GM23338 (cell line): ENCODE data around the gene TTC28. TPM values are rescaled to one million over a fixed set of nuclear protein-coding genes. Genes with fewer than 3 reads are reported as not detected.

ENCODE experiments used
- ATAC-seq: fragments of 200-7000 bp; cut with Tn5 transposase; 3 replicates; pipeline ENCODE4 v1.9.1; 2020
- DNase-seq: peaks from one replicate; pipeline ENCODE4 v3.0.0-alpha.2; 2015; ENCODE audit warnings: low spot score
- H2AFZ ChIP-seq: fragments of 200-600 bp; sonication (generic); 2 replicates; pipeline ENCODE4 v1.8.0; 2016; ENCODE audit warnings: antibody characterized with exemption, mild to moderate bottlenecking, moderate library complexity
- H3F3A ChIP-seq: fragments of 200-600 bp; sonication (generic); replicated peaks from 2 replicates; pipeline ENCODE4 v1.8.0; 2017; ENCODE audit warnings: antibody characterized with exemption, mixed run types, low read depth
- H3K27ac ChIP-seq: fragments of 200-600 bp; sonication (generic); 2 replicates; pipeline ENCODE4 v1.6.1; 2016; ENCODE audit warnings: low read depth
- H3K27me3 ChIP-seq: fragments of 200-600 bp; sonication (generic); 2 replicates; pipeline ENCODE4 v1.8.0; 2016; ENCODE audit warnings: mild to moderate bottlenecking, mixed run types, moderate library complexity; ENCODE audit not compliant: insufficient read depth
- H3K36me3 ChIP-seq: fragments of 200-600 bp; sonication (generic); 2 replicates; pipeline ENCODE4 v1.8.0; 2016; ENCODE audit warnings: mild to moderate bottlenecking; ENCODE audit not compliant: insufficient read depth
- H3K4me1 ChIP-seq: fragments of 200-600 bp; sonication (generic); 2 replicates; pipeline ENCODE4 v1.8.0; 2016; ENCODE audit warnings: mild to moderate bottlenecking, moderate library complexity; ENCODE audit not compliant: insufficient read depth
- H3K4me2 ChIP-seq: fragments of 200-600 bp; sonication (generic); 2 replicates; pipeline ENCODE4 v1.7.1; 2017; ENCODE audit warnings: mixed run types
- H3K4me3 ChIP-seq: fragments of 200-600 bp; sonication (generic); 2 replicates; pipeline ENCODE4 v1.6.1; 2016; ENCODE audit warnings: mixed run types
- H3K79me2 ChIP-seq: fragments of 200-600 bp; sonication (generic); replicated peaks from 2 replicates; pipeline ENCODE4 v1.8.0; 2017; ENCODE audit warnings: mild to moderate bottlenecking; ENCODE audit not compliant: insufficient read depth
- H3K9me2 ChIP-seq: fragments of 200-600 bp; sonication (generic); 2 replicates; pipeline ENCODE4 v1.8.0; 2017; ENCODE audit not compliant: insufficient read depth
- H4K20me1 ChIP-seq: fragments of 200-600 bp; sonication (generic); replicated peaks from 2 replicates; pipeline ENCODE4 v1.8.0; 2017; ENCODE audit warnings: mild to moderate bottlenecking; ENCODE audit not compliant: insufficient read depth
- H3K27ac Mint-ChIP-seq: 2 replicates; pipeline ENCODE4 v1.8.0; 2020; ENCODE audit warnings: inconsistent platforms, mild to moderate bottlenecking, moderate library complexity, mixed read lengths
- H3K27me3 Mint-ChIP-seq: 3 replicates; pipeline ENCODE4 v1.8.0; 2022; ENCODE audit warnings: low read depth, mild to moderate bottlenecking, moderate library complexity, mixed read lengths, inconsistent platforms; ENCODE audit not compliant: insufficient read depth, poor library complexity
- H3K36me3 Mint-ChIP-seq: 3 replicates; pipeline ENCODE4 v1.8.0; 2021; ENCODE audit warnings: low read depth, mild to moderate bottlenecking, inconsistent platforms, moderate library complexity, mixed read lengths
- H3K4me1 Mint-ChIP-seq: 3 replicates; pipeline ENCODE4 v1.8.0; 2020; ENCODE audit warnings: mild to moderate bottlenecking, inconsistent platforms, mixed read lengths
- H3K4me3 Mint-ChIP-seq: 3 replicates; pipeline ENCODE4 v1.8.0; 2021; ENCODE audit warnings: moderate library complexity, mild to moderate bottlenecking, inconsistent platforms, mixed read lengths
- H3K9me3 Mint-ChIP-seq: 3 replicates; pipeline ENCODE4 v1.8.0; 2020; ENCODE audit warnings: moderate library complexity, mild to moderate bottlenecking, inconsistent platforms, mixed read lengths
- CTCF ChIP-seq, 2 experiments: fragments of 200-600 bp in 1 of 2; sonication (generic) in 1 of 2; conservative IDR thresholded peaks; 2 replicates each; pipeline versions ENCODE4 v1.5.1 to v1.6.1; 2016 to 2017; ENCODE audit warnings: antibody characterized with exemption in 2 of 2, low read depth in 2 of 2, mild to moderate bottlenecking in 2 of 2, moderate library complexity in 1 of 2
- ETS1 ChIP-seq: IDR thresholded peaks from 2 replicates; pipeline ENCODE4 v1.6.1; 2016; ENCODE audit warnings: antibody characterized with exemption
- EZH2 ChIP-seq: fragments of 200-600 bp; sonication (generic); IDR thresholded peaks from one replicate; pipeline ENCODE4 v1.8.0; 2017; ENCODE audit warnings: antibody characterized with exemption, mild to moderate bottlenecking, low read depth; ENCODE audit not compliant: unreplicated experiment
- JUNB ChIP-seq: IDR thresholded peaks from one replicate; pipeline ENCODE4 v1.6.1; 2016; ENCODE audit warnings: antibody characterized with exemption; ENCODE audit not compliant: unreplicated experiment
- NANOG ChIP-seq: IDR thresholded peaks from 2 replicates; pipeline ENCODE4 v1.6.1; 2016; ENCODE audit warnings: antibody characterized with exemption, borderline replicate concordance
- POLR2AphosphoS5 ChIP-seq: IDR thresholded peaks from 2 replicates; pipeline ENCODE4 v1.6.1; 2016; ENCODE audit warnings: antibody characterized with exemption, low read depth
- REST ChIP-seq: IDR thresholded peaks from one replicate; pipeline ENCODE4 v1.6.1; 2018; ENCODE audit warnings: antibody characterized with exemption; ENCODE audit not compliant: unreplicated experiment
- STAT1 ChIP-seq: IDR thresholded peaks from one replicate; pipeline ENCODE4 v1.6.1; 2016; ENCODE audit warnings: antibody characterized with exemption; ENCODE audit not compliant: unreplicated experiment
- ZNF331 ChIP-seq: fragments of 250-450 bp; sonication (Bioruptor Pico); IDR thresholded peaks from 2 replicates; pipeline ENCODE4 v1.5.0; 2020; ENCODE audit warnings: low read depth, mild to moderate bottlenecking, moderate library complexity
- ZNF462 ChIP-seq: fragments of 250-450 bp; sonication (Bioruptor Pico); IDR thresholded peaks from 2 replicates; pipeline ENCODE4 v1.5.0; 2020; ENCODE audit warnings: mild to moderate bottlenecking, moderate library complexity
- polyA plus RNA-seq: library from polyadenylated mRNA; unstranded; fragments of >200 nt; fragmentation: Nextera tagmentation; extraction: Ambion mirVana; gene quantifications from 2 replicates; pipeline ENCODE4 v1.2.1, GENCODE V29; 2016
- total RNA-seq: library from RNA; depleted of rRNA; stranded (reverse); fragments of >200 nt; shearing (Covaris generic); gene quantifications from 2 replicates; pipeline ENCODE4 v1.2.3, GENCODE V29; 2014

TTC28 gene
- total and polyA plus RNA-seq, 2 experiments from 2014 or later = 4.5 to 16.1 TPM

- no peak for TF ChIP-seq CTCF (conservative IDR thresholded peaks at IDR 0.05; ENCODE audit: low read depth in 2 of 2)
- TF ChIP-seq ZNF331 (CRISPR knock-in tag) = no peak
- TF ChIP-seq EZH2 = no peak
- TF ChIP-seq REST = no peak
- no peak for TF ChIP-seq JUNB
- no peak for TF ChIP-seq STAT1
- no peak for TF ChIP-seq NANOG
- no peak for TF ChIP-seq POLR2AphosphoS5
- H3K4me1 Mint-ChIP-seq = peaks cover 13% of the 10 kb centered on the region; the same call in 2 of the 3 replicates
- H3K4me3 Mint-ChIP-seq = no peak overlapping the region
- no peak overlapping the region for H3K4me3 ChIP-seq
- H3K79me2 ChIP-seq = no peaks in the 10 kb centered on the region
- no peaks in the 10 kb centered on the region for H3F3A ChIP-seq
- no peak overlapping the region for H3K4me2 ChIP-seq
- H3K27ac ChIP-seq = no peak overlapping the region
- H4K20me1 ChIP-seq = no peaks in the 10 kb centered on the region
- H3K27ac Mint-ChIP-seq = no peak overlapping the region
- H3K9me2 ChIP-seq = no peaks in the 10 kb centered on the region
- no peaks in the 10 kb centered on the region for H3K36me3 ChIP-seq
- no peaks in the 10 kb centered on the region for H3K9me3 Mint-ChIP-seq
- H3K4me1 ChIP-seq = peaks cover 4% of the 10 kb centered on the region; the same call in 1 of the 2 replicates
- DNase-seq (no peak), ATAC-seq (no peak)
- H2AFZ ChIP-seq = no peak overlapping the region
- H3K36me3 Mint-ChIP-seq = no peaks in the 10 kb centered on the region
- no peaks in the 10 kb centered on the region for H3K27me3 ChIP-seq
- H3K27me3 Mint-ChIP-seq = no peaks in the 10 kb centered on the region
Observed at GRCh38 chr22:28417431-28417830, 262.2 kb downstream of the TTC28 start.

GRCh38 chr22:28414913-28415312 is 264.7 kb downstream of the TTC28 start:
- Histone ChIP-seq H3K36me3 (no peaks in the 10 kb centered on the region), H3K27me3 (no peaks in the 10 kb centered on the region), H3F3A (no peaks in the 10 kb centered on the region), H3K9me2 (no peaks in the 10 kb centered on the region), H3K4me3 (no peak overlapping the region), H4K20me1 (no peaks in the 10 kb centered on the region), H3K4me1 (peaks cover 4% of the 10 kb centered on the region; the same call in 1 of the 2 replicates), H3K4me2 (no peak overlapping the region), H2AFZ (no peak overlapping the region), H3K79me2 (no peaks in the 10 kb centered on the region), H3K27ac (no peak overlapping the region)
- peaks cover 14% of the 10 kb centered on the region; the same call in 2 of the 3 replicates for H3K4me1 Mint-ChIP-seq
- H3K9me3 Mint-ChIP-seq = no peaks in the 10 kb centered on the region
- H3K4me3 Mint-ChIP-seq = no peak overlapping the region
- ATAC-seq = no peak
- H3K27me3 Mint-ChIP-seq = no peaks in the 10 kb centered on the region
- no peaks in the 10 kb centered on the region for H3K36me3 Mint-ChIP-seq
- DNase-seq = no peak
- no peak overlapping the region for H3K27ac Mint-ChIP-seq
- no peak for TF ChIP-seq NANOG
- no peak for TF ChIP-seq ZNF462 (CRISPR knock-in tag)
- no peak for TF ChIP-seq ETS1
